ENCODE measurements around the gene GYPC.

GYPC gene

DNA sequence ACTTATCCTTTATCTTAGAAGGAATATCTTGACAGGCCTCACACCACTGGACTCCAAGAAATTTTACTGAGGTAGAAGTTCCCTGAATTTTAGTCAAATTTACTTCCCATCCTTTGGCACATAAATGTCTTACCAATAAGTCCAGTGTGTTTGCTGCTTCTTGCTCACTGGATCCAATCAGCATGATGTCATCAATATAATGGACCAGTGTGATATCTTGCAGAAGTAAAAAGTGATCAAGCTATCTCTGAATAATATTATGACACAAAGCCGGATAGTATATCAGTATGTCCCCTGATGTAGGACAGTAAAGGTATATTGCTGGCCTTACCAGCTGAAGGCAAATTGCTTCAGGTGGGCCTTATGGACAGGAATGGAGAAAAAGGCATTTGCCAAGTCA is 6.9 kb upstream of the GYPC start:
- Histone ChIP-seq H3K4me3 (ENCODE audit: extremely low read depth, insufficient read depth, low read length, poor library complexity, severe bottlenecking) (no peak overlapping the region), H3K9me3 (ENCODE audit: control insufficient read depth, low read length) (no peaks in the 10 kb centered on the region), H3K27ac (ENCODE audit: low read depth, low read length, severe bottlenecking) (no peak overlapping the region), H3K36me3 (ENCODE audit: control insufficient read depth, insufficient read depth, low read length) (no peaks in the 10 kb centered on the region), H3K4me1 (ENCODE audit: control insufficient read depth, insufficient read depth, low read length, poor library complexity, severe bottlenecking) (no peaks in the 10 kb centered on the region)
- 90 to 100% methylated on average over 1 of the region's 1 CpG for WGBS, 2 experiments (ENCODE audit: insufficient coverage in 2 of 2)

DNA sequence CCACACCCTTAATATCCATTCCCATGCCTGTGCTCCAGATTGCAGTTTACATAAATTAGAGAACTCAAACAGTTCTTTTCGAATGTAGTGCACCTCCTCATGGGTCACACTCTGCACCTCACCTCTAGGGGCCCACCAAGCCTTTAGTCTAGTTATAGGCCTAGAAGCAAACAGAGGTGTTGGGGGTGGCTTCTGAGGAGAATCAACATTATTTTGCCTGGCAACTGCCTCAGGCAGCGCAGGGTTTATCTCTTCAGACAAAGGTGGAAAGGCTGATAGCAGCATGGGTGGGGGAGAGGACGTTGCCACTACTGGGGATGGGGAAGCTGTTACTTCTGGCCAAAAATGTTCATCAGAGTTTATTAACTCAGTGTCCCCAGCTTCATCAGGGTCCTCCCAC is 5.0 kb upstream of the GYPC start:
- no peak overlapping the region for H3K27ac ChIP-seq (ENCODE audit: low read depth, low read length, severe bottlenecking)
- no peak overlapping the region for H3K4me3 ChIP-seq (ENCODE audit: extremely low read depth, insufficient read depth, low read length, poor library complexity, severe bottlenecking)
- H3K36me3 ChIP-seq (ENCODE audit: control insufficient read depth, insufficient read depth, low read length), result no peaks in the 10 kb centered on the region
- WGBS, 2 experiments (ENCODE audit: insufficient coverage in 2 of 2), result 81 to 100% methylated on average over 1 to 3 of the region's 3 CpGs
- no peaks in the 10 kb centered on the region for H3K9me3 ChIP-seq (ENCODE audit: control insufficient read depth, low read length)
- H3K4me1 ChIP-seq (ENCODE audit: control insufficient read depth, insufficient read depth, low read length, poor library complexity, severe bottlenecking), result peaks cover 4% of the 10 kb centered on the region

DNA sequence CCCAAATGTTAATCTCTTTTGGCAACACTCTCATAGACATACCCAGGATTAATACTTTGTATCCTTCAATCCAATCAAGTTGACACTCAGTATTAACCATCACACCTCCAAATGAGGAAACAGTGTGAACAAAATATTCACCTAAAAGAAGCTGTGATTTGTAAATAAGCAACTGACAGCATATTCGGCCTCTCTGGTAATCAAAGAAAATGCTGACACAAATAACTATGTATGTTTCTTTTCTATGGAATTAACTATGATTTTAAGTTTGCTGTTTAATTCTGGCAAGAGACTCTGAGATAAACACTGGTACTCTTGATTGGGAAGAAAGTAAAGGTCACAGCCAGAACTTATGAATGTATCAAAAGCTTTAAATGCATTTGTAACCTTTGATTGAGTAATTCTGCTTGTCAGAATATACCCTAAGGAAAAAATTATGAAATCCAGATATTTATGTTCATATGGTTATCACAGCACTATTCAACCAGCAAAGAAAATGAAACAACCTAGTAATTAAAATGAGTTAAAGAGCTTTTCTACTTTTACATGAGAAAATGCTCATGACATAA is 3.6 kb upstream of the GYPC start:
- WGBS, 2 experiments (ENCODE audit: insufficient coverage in 2 of 2), result no CpG with 5 or more reads among the region's 1 CpG
- H3K4me3 ChIP-seq (ENCODE audit: extremely low read depth, insufficient read depth, low read length, poor library complexity, severe bottlenecking), result no peak overlapping the region

DNA sequence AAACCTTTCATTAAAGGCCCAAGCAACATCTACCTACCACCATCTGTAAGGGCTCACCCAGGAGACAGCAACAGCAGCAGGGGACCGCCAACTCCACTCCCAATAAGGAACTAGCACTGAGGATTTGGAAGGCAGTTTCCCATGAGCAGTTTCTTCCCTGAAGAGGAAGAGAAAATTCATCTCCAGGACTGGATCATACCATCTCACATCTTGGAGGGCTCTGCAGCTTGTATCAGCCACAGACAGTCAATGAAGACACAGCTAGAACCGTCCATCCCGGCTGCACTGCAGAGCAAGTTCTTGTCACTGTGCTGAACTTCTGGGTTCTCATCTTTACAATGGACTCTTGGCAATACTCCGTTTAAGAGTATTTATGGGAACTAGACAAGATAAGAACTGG is 2.8 kb upstream of the GYPC start:
- H3K4me1 ChIP-seq (ENCODE audit: control insufficient read depth, insufficient read depth, low read length, poor library complexity, severe bottlenecking), result peaks cover 5% of the 10 kb centered on the region
- WGBS, 2 experiments (ENCODE audit: insufficient coverage in 2 of 2), result 100% methylated on average over 2 of the region's 4 CpGs; no CpG with 5 or more reads in 1 of the 2 experiments
- no peaks in the 10 kb centered on the region for H3K9me3 ChIP-seq (ENCODE audit: control insufficient read depth, low read length)
- H3K4me3 ChIP-seq (ENCODE audit: extremely low read depth, insufficient read depth, low read length, poor library complexity, severe bottlenecking), result no peak overlapping the region
- H3K36me3 ChIP-seq (ENCODE audit: control insufficient read depth, insufficient read depth, low read length), result no peaks in the 10 kb centered on the region
- no peak overlapping the region for H3K27ac ChIP-seq (ENCODE audit: low read depth, low read length, severe bottlenecking)

More for the DNA sequence above, 3.6 kb upstream of the GYPC start:
- no peaks in the 10 kb centered on the region for H3K9me3 ChIP-seq (ENCODE audit: control insufficient read depth, low read length)
- H3K27ac ChIP-seq (ENCODE audit: low read depth, low read length, severe bottlenecking), result no peak overlapping the region
- H3K4me1 ChIP-seq (ENCODE audit: control insufficient read depth, insufficient read depth, low read length, poor library complexity, severe bottlenecking), result peaks cover 4% of the 10 kb centered on the region
- H3K36me3 ChIP-seq (ENCODE audit: control insufficient read depth, insufficient read depth, low read length), result no peaks in the 10 kb centered on the region

DNA sequence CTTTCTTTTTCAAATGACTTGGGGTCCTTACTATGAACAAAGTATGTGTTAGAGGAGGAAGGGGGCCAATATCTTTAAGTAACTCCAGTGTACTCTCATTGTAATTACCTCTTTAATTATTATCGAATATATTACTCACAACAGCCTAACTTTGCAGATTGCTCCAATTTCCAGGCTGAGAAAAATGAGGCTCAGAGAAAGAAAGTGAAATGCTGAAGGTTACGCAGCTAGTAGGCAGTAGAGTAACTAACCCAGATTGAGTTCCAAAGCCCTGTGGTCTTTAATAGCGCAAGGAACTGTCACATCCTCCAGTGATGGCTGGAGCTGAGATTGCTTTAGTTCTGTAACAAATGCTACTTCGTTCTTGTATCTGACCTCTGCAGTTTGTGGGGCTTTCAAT is 2.2 kb upstream of the GYPC start:
- Histone ChIP-seq H3K4me3 (ENCODE audit: extremely low read depth, insufficient read depth, low read length, poor library complexity, severe bottlenecking) (no peak overlapping the region), H3K4me1 (ENCODE audit: control insufficient read depth, insufficient read depth, low read length, poor library complexity, severe bottlenecking) (peaks cover 12% of the 10 kb centered on the region), H3K36me3 (ENCODE audit: control insufficient read depth, insufficient read depth, low read length) (no peaks in the 10 kb centered on the region), H3K9me3 (ENCODE audit: control insufficient read depth, low read length) (no peaks in the 10 kb centered on the region), H3K27ac (ENCODE audit: low read depth, low read length, severe bottlenecking) (no peak overlapping the region)
- 94 to 100% methylated on average over 2 to 3 of the region's 4 CpGs for WGBS, 2 experiments (ENCODE audit: insufficient coverage in 2 of 2)

DNA sequence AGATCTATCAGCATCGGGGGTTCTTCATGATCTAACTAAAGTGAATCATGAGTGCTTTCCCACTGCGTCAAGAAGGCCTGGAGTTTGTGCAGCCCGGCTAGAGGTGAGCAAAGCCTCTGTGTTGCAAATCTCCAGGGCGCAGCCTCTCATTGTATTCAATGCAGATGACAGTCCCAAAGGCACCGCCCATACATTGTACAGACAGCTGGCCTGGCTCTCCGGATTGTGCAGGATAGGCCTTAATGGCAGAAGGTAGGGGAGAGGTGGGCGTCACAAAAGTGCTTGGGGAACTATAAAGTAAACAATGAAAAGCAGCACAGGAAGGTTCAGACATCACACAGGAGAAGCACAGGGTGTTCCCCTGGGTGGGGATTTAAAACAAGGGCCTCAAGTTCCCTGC is 907 bp upstream of the GYPC start:
- peaks cover 2% of the 10 kb centered on the region for H3K36me3 ChIP-seq (ENCODE audit: control insufficient read depth, insufficient read depth, low read length)
- H3K9me3 ChIP-seq (ENCODE audit: control insufficient read depth, low read length), result no peaks in the 10 kb centered on the region
- no peak overlapping the region for H3K4me3 ChIP-seq (ENCODE audit: extremely low read depth, insufficient read depth, low read length, poor library complexity, severe bottlenecking)
- peak overlapping the region; percentile 88 for H3K27ac ChIP-seq (ENCODE audit: low read depth, low read length, severe bottlenecking)
- whole genome bisulfite sequencing, 2 experiments (ENCODE audit: insufficient coverage in 2 of 2), result 73 to 88% methylated on average over 6 to 7 of the region's 7 CpGs
- peaks cover 24% of the 10 kb centered on the region for H3K4me1 ChIP-seq (ENCODE audit: control insufficient read depth, insufficient read depth, low read length, poor library complexity, severe bottlenecking)

DNA sequence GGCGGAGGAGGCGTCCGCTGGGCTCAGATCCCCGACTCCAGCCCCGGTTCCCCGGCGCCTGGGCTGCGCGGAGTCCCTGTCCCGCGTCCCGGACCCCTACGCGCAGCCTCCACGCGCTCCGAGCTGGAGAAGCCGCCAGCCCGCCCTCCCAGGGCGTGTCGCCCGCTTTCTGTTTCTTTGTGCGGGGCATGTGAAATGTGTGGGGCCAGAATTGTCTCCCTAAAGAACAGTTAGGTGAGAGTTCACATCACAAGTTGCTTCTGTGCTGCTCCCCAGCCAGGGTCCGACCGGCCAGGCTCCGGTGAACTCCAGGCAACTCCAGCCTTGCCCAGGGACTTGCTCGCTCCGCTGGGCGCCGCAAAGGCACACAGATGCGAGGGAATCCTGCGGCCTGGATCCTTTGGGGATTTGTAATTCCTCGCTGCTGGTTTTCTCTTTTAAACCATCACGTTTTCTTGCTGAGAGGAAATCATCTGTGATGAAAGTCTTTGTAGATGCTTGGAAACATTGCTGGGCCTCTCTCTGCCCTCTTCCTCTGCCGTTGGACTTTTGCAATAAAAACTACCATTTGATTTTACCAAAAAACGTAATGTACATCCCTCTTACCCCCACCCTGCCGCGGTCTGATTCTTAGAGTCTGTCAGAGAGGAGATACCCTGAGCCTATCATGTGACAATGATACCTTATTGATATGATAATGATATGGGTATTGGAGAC is 631 bp downstream of the GYPC start:
- Histone ChIP-seq H3K4me3 (ENCODE audit: extremely low read depth, insufficient read depth, low read length, poor library complexity, severe bottlenecking) (peak overlapping the region; percentile 65), H3K36me3 (ENCODE audit: control insufficient read depth, insufficient read depth, low read length) (peaks cover 2% of the 10 kb centered on the region), H3K27ac (ENCODE audit: low read depth, low read length, severe bottlenecking) (peak overlapping the region; percentile 88), H3K4me1 (ENCODE audit: control insufficient read depth, insufficient read depth, low read length, poor library complexity, severe bottlenecking) (peaks cover 24% of the 10 kb centered on the region), H3K9me3 (ENCODE audit: control insufficient read depth, low read length) (no peaks in the 10 kb centered on the region)
- WGBS, 2 experiments (ENCODE audit: insufficient coverage in 2 of 2), result 2% methylated on average over 28 of the region's 38 CpGs

DNA sequence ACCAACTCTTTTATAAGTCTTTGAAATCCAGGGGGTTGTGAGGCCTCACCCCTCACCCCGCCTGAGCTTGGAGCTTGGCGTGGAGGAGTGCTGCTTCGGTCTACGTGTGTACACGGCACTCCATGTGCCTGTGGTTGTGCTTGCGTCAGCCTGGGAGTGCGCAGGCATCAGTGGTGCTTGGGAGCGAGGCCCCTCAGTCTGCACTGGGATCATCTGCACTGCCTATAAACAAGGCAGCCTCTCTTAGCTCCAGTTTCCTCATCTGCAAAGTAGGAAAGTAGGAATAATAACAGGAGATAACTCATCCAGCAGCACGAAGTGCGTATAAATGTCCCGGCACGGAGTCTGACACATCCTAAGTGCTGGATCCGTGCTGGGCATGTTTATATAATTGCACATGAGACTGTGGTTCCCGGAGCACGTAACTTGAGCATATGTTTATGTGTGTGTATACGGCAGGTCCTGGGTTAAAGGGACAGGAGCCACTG is 1.2 kb downstream of the GYPC start:
- Histone ChIP-seq H3K4me1 (ENCODE audit: control insufficient read depth, insufficient read depth, low read length, poor library complexity, severe bottlenecking) (peaks cover 30% of the 10 kb centered on the region), H3K27ac (ENCODE audit: low read depth, low read length, severe bottlenecking) (peak overlapping the region; percentile 88), H3K9me3 (ENCODE audit: control insufficient read depth, low read length) (no peaks in the 10 kb centered on the region), H3K36me3 (ENCODE audit: control insufficient read depth, insufficient read depth, low read length) (peaks cover 2% of the 10 kb centered on the region), H3K4me3 (ENCODE audit: extremely low read depth, insufficient read depth, low read length, poor library complexity, severe bottlenecking) (peak overlapping the region; percentile 65)
- WGBS, 2 experiments (ENCODE audit: insufficient coverage in 2 of 2), result 13 to 18% methylated on average over 12 to 13 of the region's 16 CpGs

DNA sequence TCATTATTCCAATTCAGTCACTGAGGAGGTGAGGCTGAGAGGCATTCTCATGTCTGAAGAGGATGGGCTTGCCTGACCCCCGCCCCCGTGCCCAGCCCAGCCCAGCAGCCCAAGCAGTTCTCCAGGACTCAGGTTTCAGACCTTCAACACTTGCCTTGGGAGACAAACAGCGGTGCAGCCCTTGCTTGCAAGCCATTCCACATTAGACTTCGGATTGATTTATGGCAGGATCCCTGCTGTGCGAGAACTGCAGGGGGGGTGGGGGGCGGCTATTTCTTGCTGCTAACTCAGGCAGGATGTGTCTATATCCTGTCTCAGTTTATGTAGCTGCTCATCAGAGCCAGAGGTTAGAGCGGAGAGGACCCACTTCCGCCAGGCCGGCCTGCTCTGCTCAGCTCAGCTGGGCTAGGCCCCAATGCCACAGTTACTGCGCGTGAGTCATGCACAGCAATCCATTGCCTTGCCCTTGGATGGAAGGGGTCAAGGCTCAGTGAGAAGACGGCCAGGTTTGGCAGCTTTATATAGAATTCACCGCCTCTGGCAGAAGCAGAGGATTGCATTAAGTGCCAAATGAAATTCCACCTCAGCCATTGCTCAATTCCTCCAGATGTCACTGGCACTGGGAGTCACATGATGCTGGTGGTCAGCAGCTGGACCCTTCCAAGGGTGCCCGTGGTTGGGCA is 1.8 kb downstream of the GYPC start:
- peaks cover 36% of the 10 kb centered on the region for H3K4me1 ChIP-seq (ENCODE audit: control insufficient read depth, insufficient read depth, low read length, poor library complexity, severe bottlenecking)
- peak overlapping the region; percentile 88 for H3K27ac ChIP-seq (ENCODE audit: low read depth, low read length, severe bottlenecking)
- peaks cover 2% of the 10 kb centered on the region for H3K36me3 ChIP-seq (ENCODE audit: control insufficient read depth, insufficient read depth, low read length)
- no peaks in the 10 kb centered on the region for H3K9me3 ChIP-seq (ENCODE audit: control insufficient read depth, low read length)
- peak overlapping the region; percentile 65 for H3K4me3 ChIP-seq (ENCODE audit: extremely low read depth, insufficient read depth, low read length, poor library complexity, severe bottlenecking)
- 15 to 17% methylated on average over 12 to 13 of the region's 14 CpGs for WGBS, 2 experiments (ENCODE audit: insufficient coverage in 2 of 2)

DNA sequence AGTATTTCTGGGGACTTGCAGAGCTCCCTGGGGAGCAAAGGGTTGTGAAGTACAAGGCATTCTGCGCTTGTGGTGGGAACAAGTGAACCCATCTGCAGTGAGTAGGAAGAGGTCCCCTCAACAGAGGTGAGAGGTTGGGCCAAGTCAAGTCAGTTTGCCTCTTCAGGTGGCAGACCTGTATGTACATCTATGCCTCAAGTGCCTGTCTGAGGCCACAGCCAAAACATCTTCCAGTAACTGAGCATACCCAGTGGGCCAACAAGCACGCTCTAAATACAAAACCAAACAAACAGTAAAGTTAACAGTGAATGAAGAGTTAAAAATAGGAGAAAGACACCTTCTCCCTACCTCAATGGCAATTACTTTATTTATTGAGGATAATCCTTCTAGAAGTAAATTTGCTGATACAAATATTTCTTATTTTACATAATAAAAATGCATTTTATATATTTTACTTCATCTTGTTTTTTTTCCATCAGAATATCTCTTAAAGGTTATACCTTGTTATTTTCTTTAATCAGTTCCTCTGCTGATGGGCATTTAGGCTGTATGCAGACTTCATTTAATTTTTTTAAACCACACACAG is 2.5 kb downstream of the GYPC start:
- H3K4me3 ChIP-seq (ENCODE audit: extremely low read depth, insufficient read depth, low read length, poor library complexity, severe bottlenecking), result no peak overlapping the region
- WGBS, 2 experiments (ENCODE audit: insufficient coverage in 2 of 2), result 76 to 89% methylated on average over 1 of the region's 2 CpGs
- peaks cover 38% of the 10 kb centered on the region for H3K4me1 ChIP-seq (ENCODE audit: control insufficient read depth, insufficient read depth, low read length, poor library complexity, severe bottlenecking)
- H3K27ac ChIP-seq (ENCODE audit: low read depth, low read length, severe bottlenecking), result peak overlapping the region; percentile 88
- no peaks in the 10 kb centered on the region for H3K9me3 ChIP-seq (ENCODE audit: control insufficient read depth, low read length)
- H3K36me3 ChIP-seq (ENCODE audit: control insufficient read depth, insufficient read depth, low read length), result peaks cover 4% of the 10 kb centered on the region

Measured in mesodermal cell (in vitro differentiated cells).